ENCODE data around the gene BSG.

DNA sequence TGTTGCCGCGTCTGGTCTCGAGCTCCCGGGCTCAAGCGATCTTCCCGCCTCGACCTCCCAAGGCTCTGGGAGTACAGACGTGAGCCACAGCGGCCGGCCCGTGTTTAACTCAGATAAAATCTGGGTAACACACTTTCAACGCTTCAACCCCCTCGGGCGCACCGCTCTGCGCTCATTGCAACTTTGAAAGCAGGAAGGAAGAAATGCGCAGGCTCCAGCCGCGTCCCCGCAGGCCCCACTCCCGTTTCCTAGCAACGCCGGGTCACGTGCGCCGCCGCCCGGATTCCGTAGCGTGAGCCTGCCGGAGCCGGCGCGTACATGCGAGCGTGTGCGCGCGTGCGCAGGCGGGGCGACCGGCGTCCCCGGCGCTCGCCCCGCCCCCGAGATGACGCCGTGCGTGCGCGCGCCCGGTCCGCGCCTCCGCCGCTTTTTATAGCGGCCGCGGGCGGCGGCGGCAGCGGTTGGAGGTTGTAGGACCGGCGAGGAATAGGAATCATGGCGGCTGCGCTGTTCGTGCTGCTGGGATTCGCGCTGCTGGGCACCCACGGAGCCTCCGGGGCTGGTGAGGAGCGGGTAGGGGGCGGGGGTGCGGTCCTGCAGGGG, at the start of gene BSG:
- TF ChIP-seq, protein P1, sequence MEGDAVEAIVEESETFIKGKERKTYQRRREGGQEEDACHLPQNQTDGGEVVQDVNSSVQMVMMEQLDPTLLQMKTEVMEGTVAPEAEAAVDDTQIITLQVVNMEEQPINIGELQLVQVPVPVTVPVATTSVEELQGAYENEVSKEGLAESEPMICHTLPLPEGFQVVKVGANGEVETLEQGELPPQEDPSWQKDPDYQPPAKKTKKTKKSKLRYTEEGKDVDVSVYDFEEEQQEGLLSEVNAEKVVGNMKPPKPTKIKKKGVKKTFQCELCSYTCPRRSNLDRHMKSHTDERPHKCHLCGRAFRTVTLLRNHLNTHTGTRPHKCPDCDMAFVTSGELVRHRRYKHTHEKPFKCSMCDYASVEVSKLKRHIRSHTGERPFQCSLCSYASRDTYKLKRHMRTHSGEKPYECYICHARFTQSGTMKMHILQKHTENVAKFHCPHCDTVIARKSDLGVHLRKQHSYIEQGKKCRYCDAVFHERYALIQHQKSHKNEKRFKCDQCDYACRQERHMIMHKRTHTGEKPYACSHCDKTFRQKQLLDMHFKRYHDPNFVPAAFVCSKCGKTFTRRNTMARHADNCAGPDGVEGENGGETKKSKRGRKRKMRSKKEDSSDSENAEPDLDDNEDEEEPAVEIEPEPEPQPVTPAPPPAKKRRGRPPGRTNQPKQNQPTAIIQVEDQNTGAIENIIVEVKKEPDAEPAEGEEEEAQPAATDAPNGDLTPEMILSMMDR (conservative IDR thresholded peaks at IDR 0.05) = no peak
- TF ChIP-seq EZH2 (IDR thresholded peaks at IDR 0.05; ENCODE audit: low read depth) = no peak
